H9 (cell line): ENCODE results near the gene CCBE1. TPM values are rescaled to one million over a fixed set of nuclear protein-coding genes. Genes with fewer than 3 reads are reported as not detected.

Experiments used
- DNase-seq: peaks from one replicate; pipeline ENCODE4 v3.0.0-alpha.2; 2017
- H2AFZ ChIP-seq: one replicate; pipeline ENCODE4 v1.6.1; 2013; ENCODE audit warnings: mild to moderate bottlenecking, low read length, control low read depth, moderate library complexity
- H2AK5ac ChIP-seq: 2 replicates; pipeline ENCODE4 v1.6.1; 2013; ENCODE audit warnings: low read length, control low read depth, mixed read lengths; ENCODE audit not compliant: insufficient read length
- H2BK120ac ChIP-seq: one replicate; pipeline ENCODE4 v1.6.1; 2013; ENCODE audit warnings: low read depth, mild to moderate bottlenecking, low read length, control low read depth, inconsistent platforms; ENCODE audit not compliant: poor library complexity, severe bottlenecking
- H2BK12ac ChIP-seq: 2 replicates; pipeline ENCODE4 v1.6.1; 2013; ENCODE audit warnings: low read length, control low read depth, mixed read lengths, low read depth; ENCODE audit not compliant: insufficient read length
- H2BK15ac ChIP-seq: 2 replicates; pipeline ENCODE4 v1.6.1; 2013; ENCODE audit warnings: low read depth, low read length, control low read depth
- H2BK20ac ChIP-seq: one replicate; pipeline ENCODE4 v1.6.1; 2013; ENCODE audit warnings: low read depth, mild to moderate bottlenecking, low read length, control low read depth, inconsistent platforms; ENCODE audit not compliant: poor library complexity, severe bottlenecking
- H2BK5ac ChIP-seq: 2 replicates; pipeline ENCODE4 v1.6.1; 2013; ENCODE audit warnings: low read length, control low read depth, mixed read lengths; ENCODE audit not compliant: insufficient read length
- H3K14ac ChIP-seq: 2 replicates; pipeline ENCODE4 v1.6.1; 2013; ENCODE audit warnings: low read length, control low read depth; ENCODE audit not compliant: insufficient read depth
- H3K18ac ChIP-seq: 2 replicates; pipeline ENCODE4 v1.6.1; 2013; ENCODE audit warnings: low read depth, mild to moderate bottlenecking, mixed read lengths, low read length, control low read depth; ENCODE audit not compliant: insufficient read length
- H3K23ac ChIP-seq: 2 replicates; pipeline ENCODE4 v1.6.1; 2013; ENCODE audit warnings: low read length, control low read depth, mixed read lengths, low read depth; ENCODE audit not compliant: insufficient read length
- H3K23me2 ChIP-seq: 2 replicates; pipeline ENCODE4 v1.6.1; 2013; ENCODE audit warnings: low read depth, mild to moderate bottlenecking, mixed read lengths, low read length, control low read depth; ENCODE audit not compliant: insufficient read length, poor library complexity, severe bottlenecking
- H3K27ac ChIP-seq: 2 replicates; pipeline ENCODE4 v1.5.1; 2013; ENCODE audit warnings: low read length, control low read depth, mixed read lengths, low read depth; ENCODE audit not compliant: insufficient read length
- H3K27me3 ChIP-seq: 2 replicates; pipeline ENCODE4 v1.6.1; 2013; ENCODE audit warnings: low read length, control low read depth, inconsistent platforms; ENCODE audit not compliant: insufficient read depth
- H3K4ac ChIP-seq: 2 replicates; pipeline ENCODE4 v1.6.1; 2013; ENCODE audit warnings: low read depth, mild to moderate bottlenecking, control low read depth, inconsistent platforms, low read length, moderate library complexity
- H3K4me1 ChIP-seq: 2 replicates; pipeline ENCODE4 v1.6.1; 2013; ENCODE audit warnings: low read length, control low read depth, inconsistent platforms; ENCODE audit not compliant: insufficient read depth
- H3K4me2 ChIP-seq: 2 replicates; pipeline ENCODE4 v1.6.1; 2013; ENCODE audit warnings: low read length, control low read depth, mixed read lengths; ENCODE audit not compliant: insufficient read length, insufficient read depth
- H3K56ac ChIP-seq: 2 replicates; pipeline ENCODE4 v1.6.1; 2013; ENCODE audit warnings: low read depth, mild to moderate bottlenecking, mixed read lengths, low read length, control low read depth; ENCODE audit not compliant: insufficient read length
- H3K79me1 ChIP-seq: 2 replicates; pipeline ENCODE4 v1.6.1; 2013; ENCODE audit warnings: low read depth, mild to moderate bottlenecking, moderate library complexity, low read length, control low read depth, inconsistent platforms; ENCODE audit not compliant: insufficient read depth, poor library complexity, severe bottlenecking
- H3K79me2 ChIP-seq: 2 replicates; pipeline ENCODE4 v1.6.1; 2013; ENCODE audit warnings: low read length, control low read depth, inconsistent platforms; ENCODE audit not compliant: insufficient read depth
- H3K9ac ChIP-seq: 2 replicates; pipeline ENCODE4 v1.6.1; 2013; ENCODE audit warnings: low read length, control low read depth, mixed read lengths; ENCODE audit not compliant: insufficient read length; ENCODE audit errors: extremely low read depth
- H3K9me3 ChIP-seq: one replicate; pipeline ENCODE4 v1.6.1; 2013; ENCODE audit warnings: low read depth, low read length, inconsistent platforms; ENCODE audit not compliant: control insufficient read depth
- H3T11ph ChIP-seq: one replicate; pipeline ENCODE4 v1.6.1; 2013; ENCODE audit warnings: mild to moderate bottlenecking, low read length, control low read depth, inconsistent platforms
- H4K20me1 ChIP-seq: one replicate; pipeline ENCODE4 v1.6.1; 2013; ENCODE audit not compliant: control insufficient read depth, insufficient read length, insufficient read depth
- H4K5ac ChIP-seq: 2 replicates; pipeline ENCODE4 v1.6.1; 2013; ENCODE audit warnings: low read depth, mild to moderate bottlenecking, mixed read lengths, low read length, control low read depth; ENCODE audit not compliant: insufficient read length
- H4K8ac ChIP-seq: replicated peaks from 2 replicates; pipeline ENCODE4 v1.6.1; 2013; ENCODE audit warnings: low read length, control low read depth, mixed read lengths, low read depth; ENCODE audit not compliant: insufficient read length
- H4K91ac ChIP-seq: 2 replicates; pipeline ENCODE4 v1.6.1; 2013; ENCODE audit warnings: low read depth, mild to moderate bottlenecking, moderate library complexity, mixed read lengths, low read length, control low read depth; ENCODE audit not compliant: insufficient read length
- H3K27ac Mint-ChIP-seq, 3 experiments: 2 replicates in 2 of 3; 3 replicates in 1 of 3; pipeline ENCODE4 v1.8.0; 2020 to 2021; ENCODE audit warnings: mixed read lengths in 3 of 3, mild to moderate bottlenecking in 1 of 3, moderate library complexity in 1 of 3
- H3K27me3 Mint-ChIP-seq: 2 replicates; pipeline ENCODE4 v1.8.0; 2021; ENCODE audit warnings: low read depth, mild to moderate bottlenecking, moderate library complexity, mixed read lengths
- H3K36me3 Mint-ChIP-seq, 3 experiments: 2 replicates in 2 of 3; 3 replicates in 1 of 3; pipeline ENCODE4 v1.8.0; 2020 to 2021; ENCODE audit warnings: low read depth in 3 of 3, mixed read lengths in 3 of 3; ENCODE audit not compliant: insufficient read depth in 1 of 3
- H3K4me1 Mint-ChIP-seq, 2 experiments: 2 replicates each; pipeline ENCODE4 v1.8.0; 2020; ENCODE audit warnings: mixed read lengths in 2 of 2
- H3K4me3 Mint-ChIP-seq, 2 experiments: 2 replicates in 1 of 2; 3 replicates in 1 of 2; pipeline ENCODE4 v1.8.0; 2020 to 2021; ENCODE audit warnings: mild to moderate bottlenecking in 2 of 2, mixed read lengths in 2 of 2, moderate library complexity in 1 of 2
- H3K9me3 Mint-ChIP-seq, 2 experiments: 2 replicates in 1 of 2; 3 replicates in 1 of 2; pipeline ENCODE4 v1.8.0; 2020; ENCODE audit warnings: mild to moderate bottlenecking in 2 of 2, mixed read lengths in 2 of 2, moderate library complexity in 1 of 2
- WGBS: extraction: QIAGEN DNeasy Blood & Tissue Kit; methylation state at CpG from one replicate; pipeline ENCODE4 v1.1.7; 2013; ENCODE audit warnings: missing lambda C conversion rate, low lambda C conversion rate, mixed read lengths; ENCODE audit not compliant: insufficient read length; ENCODE audit errors: extremely low coverage; 5-methylcytosine and 5-hydroxymethylcytosine counted together
- total RNA-seq: library from RNA; stranded (reverse); gene quantifications from 2 replicates; pipeline ENCODE4 v1.2.1, GENCODE V29; 2021
- TF ChIP-seq, protein P1 (sequence below): fragments of 200-600 bp; sonication (generic); conservative IDR thresholded peaks from 3 replicates; pipeline ENCODE4 v1.8.0; 2021; ENCODE audit warnings: antibody characterized with exemption, mild to moderate bottlenecking

CCBE1 gene
- total RNA-seq, 1 experiment from 2014 or later = 0.39 TPM

DNA sequence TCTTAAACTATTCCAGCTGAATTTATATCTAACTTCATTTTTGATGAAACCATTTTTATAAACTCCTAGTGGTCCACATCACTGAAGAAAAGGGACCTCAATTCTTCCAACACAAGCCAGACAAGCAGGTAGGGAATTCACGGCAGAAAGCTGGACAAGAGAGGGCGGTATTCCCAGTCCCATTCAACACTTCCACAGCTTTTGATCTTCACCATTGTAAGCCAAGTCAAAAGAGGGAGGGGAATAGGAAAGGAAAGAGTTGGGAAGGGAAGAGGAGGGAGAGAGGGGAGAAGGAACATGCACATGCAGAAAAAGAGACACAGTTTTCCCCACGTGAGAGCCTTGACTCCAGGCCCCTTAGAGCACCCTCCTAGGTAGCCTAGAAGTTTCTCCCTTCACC is 77.4 kb downstream of the CCBE1 start:
- H3K4me3 Mint-ChIP-seq = no peak overlapping the region
- Histone ChIP-seq H3K4me2 (no peak overlapping the region), H3K56ac (no peak overlapping the region), H2AK5ac (no peak overlapping the region), H3K27ac (no peak overlapping the region), H3K14ac (no peak overlapping the region), H3K79me1 (no peaks in the 10 kb centered on the region), H3K9ac (no peak overlapping the region), H3K79me2 (no peaks in the 10 kb centered on the region), H3K9me3 (no peaks in the 10 kb centered on the region), H3K4me1 (no peaks in the 10 kb centered on the region), H3T11ph (no peak overlapping the region), H4K8ac (no peak overlapping the region), H2BK20ac (no peak overlapping the region), H2AFZ (no peak overlapping the region), H4K5ac (no peak overlapping the region), H2BK12ac (no peak overlapping the region), H3K23ac (no peak overlapping the region), H2BK15ac (no peak overlapping the region), H3K4ac (no peak overlapping the region), H2BK5ac (no peak overlapping the region), H4K20me1 (no peaks in the 10 kb centered on the region), H2BK120ac (no peak overlapping the region), H3K18ac (no peak overlapping the region), H4K91ac (no peak overlapping the region), H3K27me3 (no peaks in the 10 kb centered on the region), H3K23me2 (no peaks in the 10 kb centered on the region)
- H3K27ac Mint-ChIP-seq = no peak overlapping the region
- TF ChIP-seq, protein P1, sequence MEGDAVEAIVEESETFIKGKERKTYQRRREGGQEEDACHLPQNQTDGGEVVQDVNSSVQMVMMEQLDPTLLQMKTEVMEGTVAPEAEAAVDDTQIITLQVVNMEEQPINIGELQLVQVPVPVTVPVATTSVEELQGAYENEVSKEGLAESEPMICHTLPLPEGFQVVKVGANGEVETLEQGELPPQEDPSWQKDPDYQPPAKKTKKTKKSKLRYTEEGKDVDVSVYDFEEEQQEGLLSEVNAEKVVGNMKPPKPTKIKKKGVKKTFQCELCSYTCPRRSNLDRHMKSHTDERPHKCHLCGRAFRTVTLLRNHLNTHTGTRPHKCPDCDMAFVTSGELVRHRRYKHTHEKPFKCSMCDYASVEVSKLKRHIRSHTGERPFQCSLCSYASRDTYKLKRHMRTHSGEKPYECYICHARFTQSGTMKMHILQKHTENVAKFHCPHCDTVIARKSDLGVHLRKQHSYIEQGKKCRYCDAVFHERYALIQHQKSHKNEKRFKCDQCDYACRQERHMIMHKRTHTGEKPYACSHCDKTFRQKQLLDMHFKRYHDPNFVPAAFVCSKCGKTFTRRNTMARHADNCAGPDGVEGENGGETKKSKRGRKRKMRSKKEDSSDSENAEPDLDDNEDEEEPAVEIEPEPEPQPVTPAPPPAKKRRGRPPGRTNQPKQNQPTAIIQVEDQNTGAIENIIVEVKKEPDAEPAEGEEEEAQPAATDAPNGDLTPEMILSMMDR = no peak
- peaks cover 0 to 6% of the 10 kb centered on the region in 2 experiments; a peak in 1 of 4 replicates for H3K4me1 Mint-ChIP-seq
- no peaks in the 10 kb centered on the region for H3K9me3 Mint-ChIP-seq
- DNase-seq = no peak
- H3K27me3 Mint-ChIP-seq = peaks cover 3% of the 10 kb centered on the region
- no CpG with 5 or more reads among the region's 3 CpGs for WGBS
- H3K36me3 Mint-ChIP-seq = no peaks in the 10 kb centered on the region
